Gastrocnemius medialis (tissue), 4 donors: Measurements from ENCODE around the gene GPR137. TPM values are rescaled to one million over a fixed set of nuclear protein-coding genes. Genes with fewer than 3 reads are reported as not detected.

ENCODE experiments used
- ATAC-seq, 2 donors: fragments of 150-250 bp; one replicate each; pipeline ENCODE4 v1.9.1; 2016
- DNase-seq, 2 donors: peaks; one replicate each; pipeline ENCODE4 v3.0.0-alpha.2; 2019
- H3K27ac ChIP-seq, 4 donors: fragments of 200-600 bp; sonication (generic); 1 replicate in 1 of 4; 2 replicates in 3 of 4; pipeline ENCODE4 v1.5.1; 2016 to 2018; ENCODE audit warnings: mild to moderate bottlenecking in 2 of 4, moderate library complexity in 1 of 4
- H3K27me3 ChIP-seq, 3 donors: fragments of 200-600 bp; sonication (generic) in 2 of 3; 1 replicate in 1 of 3; 2 replicates in 2 of 3; pipeline versions ENCODE4 v1.5.1 to v1.6.0; 2016 to 2019; ENCODE audit warnings: mild to moderate bottlenecking in 1 of 3, moderate library complexity in 1 of 3
- H3K36me3 ChIP-seq, 2 donors: fragments of 200-600 bp; sonication (generic) in 1 of 2; one replicate each; pipeline ENCODE4 v1.5.1; 2017 to 2018
- H3K4me1 ChIP-seq, 2 donors: fragments of 200-600 bp; sonication (generic) in 1 of 2; one replicate each; pipeline ENCODE4 v1.5.1; 2016 to 2017; ENCODE audit warnings: mild to moderate bottlenecking in 2 of 2
- H3K4me3 ChIP-seq, 4 donors: fragments of 200-600 bp; sonication (generic) in 3 of 4; 1 replicate in 1 of 4; 2 replicates in 3 of 4; pipeline ENCODE4 v1.5.1; 2016 to 2019; ENCODE audit warnings: mild to moderate bottlenecking in 2 of 4
- H3K9me3 ChIP-seq, 3 donors: fragments of 200-600 bp; sonication (generic) in 2 of 3; 1 replicate in 1 of 3; 2 replicates in 2 of 3; pipeline ENCODE4 v1.5.1; 2016 to 2019
- CTCF ChIP-seq, 5 experiments: fragments of 450-650 bp in 3 of 5; fragments of 200-600 bp in 2 of 5; sonication (generic) in 2 of 5; IDR thresholded peaks in 4 of 5; conservative IDR thresholded peaks in 1 of 5; 1 replicate in 4 of 5; 2 replicates in 1 of 5; pipeline ENCODE4 v1.5.1; 2016 to 2019; ENCODE audit warnings: antibody characterized with exemption in 5 of 5, mild to moderate bottlenecking in 3 of 5, moderate library complexity in 3 of 5
- POLR2A ChIP-seq, 2 donors: fragments of 450-650 bp; IDR thresholded peaks; one replicate each; pipeline ENCODE4 v1.6.1; 2017; ENCODE audit warnings: antibody characterized with exemption in 2 of 2, mild to moderate bottlenecking in 2 of 2, moderate library complexity in 2 of 2
- in situ Hi-C, 4 donors: fragments of 200-750 bp; cut with MboI; loops; one replicate each; pipeline versions ENCODE4 v1.15.0 to v1.8.0; 2017; ENCODE audit warnings: low sequenced_read_pairs in 4 of 4
- intact Hi-C: fragments of 100-400 bp; cut with DNase I; formaldehyde crosslinking; loops from one replicate; pipeline ENCODE4 v1.15.1; 2023; ENCODE audit warnings: low total_unique reads
- total RNA-seq, 4 donors: library from RNA; depleted of rRNA; stranded (reverse); fragments of >200 nt; gene quantifications; one replicate each; pipeline versions ENCODE4 v1.1.0 to v1.2.3, GENCODE V29; 2016

GPR137 gene
- total RNA-seq, 4 donors from 2014 or later = 13.8 to 28.9 (median 20.4) TPM

- H3K9me3 ChIP-seq = no peaks in the 10 kb centered on the region
- peaks cover 44 to 47% of the 10 kb centered on the region in 2 donors for H3K4me1 ChIP-seq
- ATAC-seq = no peak
- no peak for DNase-seq
- in situ Hi-C loops = no loop called here
- no peak overlapping the region for H3K27ac ChIP-seq
- TF ChIP-seq POLR2A (IDR thresholded peaks at IDR 0.05) (no peak), CTCF (IDR thresholded peaks at IDR 0.05 in 4 of 5, conservative IDR thresholded peaks at IDR 0.05 in 1 of 5) (no peak)
- intact Hi-C loops = loop anchor here (10.0 kb wide), 1 partner anchor 626 kb away; the partner anchor contains the start of gene EHD1
- no peaks in the 10 kb centered on the region for H3K27me3 ChIP-seq
- H3K4me3 ChIP-seq = no peak overlapping the region
- peaks cover 0 to 8% of the 10 kb centered on the region in 2 donors for H3K36me3 ChIP-seq
These were observed 37.1 kb upstream of the GPR137 start for GRCh38 chr11:64248578-64248977.

DNA sequence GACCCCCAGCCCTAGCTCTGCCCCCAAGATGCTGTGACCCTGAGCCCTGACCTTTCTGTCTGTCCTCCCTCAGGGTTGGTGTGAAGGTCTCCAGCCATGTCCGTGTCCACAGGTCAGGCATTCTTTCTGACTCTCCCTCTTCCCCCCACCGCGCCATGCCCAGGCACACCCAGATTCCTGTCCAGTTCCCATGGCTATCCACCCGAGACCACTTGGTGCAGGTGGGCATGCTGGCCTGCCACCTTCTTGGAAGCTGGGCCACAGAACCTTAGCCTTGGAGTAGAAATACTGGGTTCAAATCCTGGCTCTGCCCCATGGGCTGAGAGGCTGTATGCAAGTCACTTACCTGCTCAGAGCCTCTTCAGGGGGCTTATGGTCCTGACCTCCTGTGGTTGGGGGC is 36.6 kb upstream of the GPR137 start:
- H3K27me3 ChIP-seq = no peaks in the 10 kb centered on the region
- DNase-seq (no peak), ATAC-seq (no peak)
- peaks cover 44 to 46% of the 10 kb centered on the region in 2 donors for H3K4me1 ChIP-seq
- no peak overlapping the region for H3K27ac ChIP-seq
- peaks cover 0 to 3% of the 10 kb centered on the region in 2 donors for H3K36me3 ChIP-seq
- intact Hi-C loops (loop anchor here (10.0 kb wide), 1 partner anchor 626 kb away; the partner anchor contains the start of gene EHD1), in situ Hi-C loops (no loop called here)
- TF ChIP-seq POLR2A (IDR thresholded peaks at IDR 0.05) (no peak), CTCF (IDR thresholded peaks at IDR 0.05 in 4 of 5, conservative IDR thresholded peaks at IDR 0.05 in 1 of 5) (no peak)
- H3K9me3 ChIP-seq = no peaks in the 10 kb centered on the region
- H3K4me3 ChIP-seq = no peak overlapping the region

- DNase-seq = no peak
- no peaks in the 10 kb centered on the region for H3K27me3 ChIP-seq
- no peak overlapping the region for H3K4me3 ChIP-seq
- H3K27ac ChIP-seq = no peak overlapping the region
- in situ Hi-C loops (no loop called here), intact Hi-C loops (loop anchor here (10.0 kb wide), 1 partner anchor 625 kb away; the partner anchor contains the start of gene EHD1)
- ATAC-seq = no peak
- H3K9me3 ChIP-seq = no peaks in the 10 kb centered on the region
- peaks cover 42 to 44% of the 10 kb centered on the region in 2 donors for H3K4me1 ChIP-seq
- H3K36me3 ChIP-seq = no peaks in the 10 kb centered on the region
- TF ChIP-seq POLR2A (IDR thresholded peaks at IDR 0.05) (no peak), CTCF (IDR thresholded peaks at IDR 0.05 in 4 of 5, conservative IDR thresholded peaks at IDR 0.05 in 1 of 5) (no peak)
These were observed 35.9 kb upstream of the GPR137 start for GRCh38 chr11:64249563-64250414.

- no peak for ATAC-seq
- DNase-seq = no peak
- H3K4me1 ChIP-seq = peaks cover 37 to 39% of the 10 kb centered on the region in 2 donors
- no peaks in the 10 kb centered on the region for H3K9me3 ChIP-seq
- intact Hi-C loops (loop anchor here (1.0 kb wide), 4 partner anchors 19 to 55 kb away; partner anchors contain the start of gene ESRRA), in situ Hi-C loops (no loop called here)
- peak overlapping the region in 3 of 4 donors; percentile 76 to 82 (median 77) for H3K27ac ChIP-seq
- H3K27me3 ChIP-seq = no peaks in the 10 kb centered on the region
- H3K4me3 ChIP-seq = peak overlapping the region; percentile 59 to 83 (median 68)
- H3K36me3 ChIP-seq = peaks cover 0 to 7% of the 10 kb centered on the region in 2 donors
- TF ChIP-seq POLR2A (IDR thresholded peaks at IDR 0.05) = no peak
- no peak for TF ChIP-seq CTCF (IDR thresholded peaks at IDR 0.05 in 4 of 5, conservative IDR thresholded peaks at IDR 0.05 in 1 of 5)
These were observed 35.1 kb upstream of the GPR137 start for GRCh38 chr11:64250415-64251015.
